Colon (tissue), 2 donors: ENCODE measurements around the gene KLHL40.
A peak's percentile ranks its signal among the peaks of the same experiment; 100 is the strongest.
"Not testable (repeated sequence)": the region's sequence is repeated elsewhere in the genome, so short reads cannot be mapped to it uniquely, and the experiment has no call there.

Experiments
- FAIRE-seq: peaks from 2 replicates; lab custom pipeline; 2012; peaks lifted over from hg19 to GRCh38; lab: Jason Lieb, UNC
- donor health status: control.
- donor health status: control.

KLHL40 gene

GRCh38 chr3:42704136-42704841, 19.0 kb downstream of the KLHL40 start:
- FAIRE-seq = no peak

GRCh38 chr3:42705058-42705767, 19.9 kb downstream of the KLHL40 start:
- FAIRE-seq = no peak

- no peak for FAIRE-seq
Measured at GRCh38 chr3:42705962-42706585, 20.7 kb downstream of the KLHL40 start.

- no peak for FAIRE-seq
Measured at GRCh38 chr3:42706721-42707619, 21.6 kb downstream of the KLHL40 start.

- FAIRE-seq = no peak
Measured at GRCh38 chr3:42707620-42708355, 22.5 kb downstream of the KLHL40 start.

GRCh38 chr3:42708611-42709151, 23.3 kb downstream of the KLHL40 start:
- FAIRE-seq = no peak

- no peak for FAIRE-seq
Measured at GRCh38 chr3:42709621-42710020, 24.3 kb downstream of the KLHL40 start.

- no peak for FAIRE-seq
Measured at GRCh38 chr3:42710323-42711021, 25.1 kb downstream of the KLHL40 start.

GRCh38 chr3:42711491-42712343, 26.4 kb downstream of the KLHL40 start:
- FAIRE-seq = no peak

- no peak for FAIRE-seq
Measured at GRCh38 chr3:42712344-42712648, 27.0 kb downstream of the KLHL40 start.

- no peak for FAIRE-seq
Measured at GRCh38 chr3:42712688-42713372, 27.5 kb downstream of the KLHL40 start.

- no peak for FAIRE-seq
Measured at GRCh38 chr3:42713747-42714146, 28.4 kb downstream of the KLHL40 start.

GRCh38 chr3:42714171-42714852, 29.0 kb downstream of the KLHL40 start:
- no peak for FAIRE-seq

- FAIRE-seq = no peak
Measured at GRCh38 chr3:42717306-42717705, 32.0 kb downstream of the KLHL40 start.

GRCh38 chr3:42718338-42718737, 33.0 kb downstream of the KLHL40 start:
- no peak for FAIRE-seq

- FAIRE-seq = no peak
Measured at GRCh38 chr3:42719002-42719401, 33.7 kb downstream of the KLHL40 start.

- no peak for FAIRE-seq
Measured at GRCh38 chr3:42720126-42720525, 34.8 kb downstream of the KLHL40 start.

- peak; percentile 38 for FAIRE-seq
Measured at GRCh38 chr3:42721690-42722089, 36.4 kb downstream of the KLHL40 start.

- FAIRE-seq = not testable (repeated sequence)
Measured at GRCh38 chr3:42722442-42722841, 37.1 kb downstream of the KLHL40 start.
